HCT116 (cell line): ENCODE measurements around the gene GYS2. TPM values are rescaled to one million over a fixed set of nuclear protein-coding genes. Genes with fewer than 3 reads are reported as not detected.
"Not testable (repeated sequence)": the region's sequence is repeated elsewhere in the genome, so short reads cannot be mapped to it uniquely, and the experiment has no call there.

ENCODE experiments used
- ATAC-seq: fragments of 200-7000 bp; cut with Tn5 transposase; 2 replicates; pipeline ENCODE4 v1.9.1; 2020; ENCODE audit warnings: mild to moderate bottlenecking, moderate library complexity
- BruUV-seq: library from RNA; stranded (reverse); fragments of 400-500 nt; replicated peaks from 2 replicates; lab custom pipeline; 2021; lab: Mats Ljungman, UMichigan
- CTCF ChIA-PET: fragments of 300-600 bp; sonication (Branson Sonifier 250); formaldehyde crosslinking; loops from one replicate; lab custom pipeline; 2021; ENCODE audit warnings: antibody characterized with exemption; lab: Charles Lee
- POLR2A ChIA-PET: fragments of 300-600, 350-600 bp; sonication (Branson Sonifier 250); formaldehyde crosslinking; loops from one replicate; lab custom pipeline; 2021; ENCODE audit warnings: antibody characterized with exemption; lab: Charles Lee
- RAD21 ChIA-PET, 2 experiments: fragments of 300-600 bp; sonication (Branson Sonifier 250); formaldehyde crosslinking; loops; one replicate each; lab custom pipeline; 2023; ENCODE audit warnings: low total read pairs in 2 of 2; ENCODE audit not compliant: uncharacterized antibody in 2 of 2, unreplicated experiment in 2 of 2, low non-redundant PET in 1 of 2; lab: Charles Lee
- DNase-seq: peaks from one replicate; pipeline ENCODE4 v3.0.0-alpha.2; 2010; ENCODE audit warnings: low read depth, low spot score
- H2AFZ ChIP-seq: fragments of 200-600 bp; shearing (Covaris generic), sonication (generic); 2 replicates; pipeline ENCODE4 v1.6.1; 2017; ENCODE audit warnings: low read depth, mixed run types, mixed read lengths, antibody characterized with exemption, low read length; ENCODE audit not compliant: poor library complexity, severe bottlenecking
- H3K27ac ChIP-seq: 2 replicates; pipeline ENCODE4 v1.5.1; 2012; ENCODE audit warnings: low read depth, low read length
- H3K27me3 ChIP-seq: fragments of 200-600 bp; sonication (generic); 2 replicates; pipeline ENCODE4 v1.6.1; 2016; ENCODE audit warnings: mixed run types, low read length, mixed read lengths; ENCODE audit not compliant: insufficient read depth
- H3K36me3 ChIP-seq, 2 experiments: fragments of 200-500 bp in 1 of 2; fragments of 200-600 bp in 1 of 2; sonication (Bioruptor generic) in 1 of 2; sonication (generic) in 1 of 2; 2 replicates each; pipeline versions ENCODE4 v1.5.1 to v1.6.1; 2014 to 2016; ENCODE audit warnings: low read length in 2 of 2, inconsistent platforms in 1 of 2, mixed read lengths in 1 of 2, mixed run types in 1 of 2; ENCODE audit not compliant: insufficient read depth in 2 of 2, control insufficient read depth in 1 of 2
- H3K4me1 ChIP-seq, 2 experiments: fragments of 200-600 bp in 1 of 2; sonication (generic) in 1 of 2; 2 replicates each; pipeline versions ENCODE4 v1.5.1 to v1.6.1; 2012 to 2017; ENCODE audit warnings: low read length in 2 of 2, inconsistent platforms in 1 of 2, mild to moderate bottlenecking in 1 of 2, mixed read lengths in 1 of 2, mixed run types in 1 of 2, moderate library complexity in 1 of 2; ENCODE audit not compliant: insufficient read depth in 2 of 2, control insufficient read depth in 1 of 2
- H3K4me2 ChIP-seq: fragments of 200-600 bp; sonication (generic); 2 replicates; pipeline ENCODE4 v1.6.1; 2017; ENCODE audit warnings: mixed run types, low read length, mixed read lengths
- H3K4me3 ChIP-seq, 2 experiments: fragments of 200-600 bp in 1 of 2; sonication (generic) in 1 of 2; replicated peaks in 1 of 2; 2 replicates each; pipeline ENCODE4 v1.5.1; 2011 to 2016; ENCODE audit warnings: low read length in 2 of 2, control low read depth in 1 of 2, low read depth in 1 of 2, mild to moderate bottlenecking in 1 of 2, mixed read lengths in 1 of 2, mixed run types in 1 of 2
- H3K79me2 ChIP-seq: fragments of 200-600 bp; sonication (generic); 2 replicates; pipeline ENCODE4 v1.6.1; 2017; ENCODE audit warnings: mild to moderate bottlenecking, mixed run types, low read length, moderate library complexity, mixed read lengths; ENCODE audit not compliant: insufficient read depth
- H3K9ac ChIP-seq: fragments of 200-600 bp; sonication (generic); 2 replicates; pipeline ENCODE4 v1.6.1; 2016; ENCODE audit warnings: low read length, mixed read lengths
- H3K9me2 ChIP-seq: fragments of 200-600 bp; sonication (generic), shearing (Covaris generic); 2 replicates; pipeline ENCODE4 v1.6.1; 2017; ENCODE audit warnings: mixed run types, mild to moderate bottlenecking, moderate library complexity; ENCODE audit not compliant: insufficient read depth
- H3K9me3 ChIP-seq, 2 experiments: fragments of 200-500 bp in 1 of 2; fragments of 200-600 bp in 1 of 2; sonication (Bioruptor generic) in 1 of 2; sonication (generic) in 1 of 2; 2 replicates each; pipeline ENCODE4 v1.6.1; 2014 to 2017; ENCODE audit warnings: low read length in 2 of 2, mixed read lengths in 2 of 2, inconsistent platforms in 1 of 2, low read depth in 1 of 2, mild to moderate bottlenecking in 1 of 2, mixed run types in 1 of 2, moderate library complexity in 1 of 2; ENCODE audit not compliant: control insufficient read depth in 1 of 2, insufficient read depth in 1 of 2
- H4K20me1 ChIP-seq: fragments of 200-600 bp; sonication (generic), shearing (Covaris generic); 2 replicates; pipeline ENCODE4 v1.6.1; 2017; ENCODE audit warnings: mixed run types, mild to moderate bottlenecking, moderate library complexity; ENCODE audit not compliant: insufficient read depth
- CBX3 ChIP-seq: IDR thresholded peaks from 2 replicates; pipeline ENCODE4 v1.6.1; 2012; ENCODE audit warnings: low read depth
- RAD21 ChIP-seq: IDR thresholded peaks from 2 replicates; pipeline ENCODE4 v1.6.1; 2012; ENCODE audit warnings: low read depth, mild to moderate bottlenecking
- SIN3A ChIP-seq: IDR thresholded peaks from 2 replicates; pipeline ENCODE4 v1.6.1; 2012; ENCODE audit warnings: low read depth
- SRF ChIP-seq: IDR thresholded peaks from 2 replicates; pipeline ENCODE4 v1.6.1; 2012; ENCODE audit warnings: low read depth
- ZFX ChIP-seq: fragments of 450-650 bp; IDR thresholded peaks from 2 replicates; pipeline ENCODE4 v1.6.1; 2017
- ZNF274 ChIP-seq: fragments of 200-500 bp; sonication (Bioruptor generic); IDR thresholded peaks from 2 replicates; pipeline ENCODE4 v1.6.1; 2014; ENCODE audit warnings: mild to moderate bottlenecking, low read depth, low read length, inconsistent platforms
- intact Hi-C: fragments of 100-400 bp; cut with micrococcal nuclease; formaldehyde crosslinking; loops from 2 replicates; pipeline ENCODE4 v1.10.0; 2022
- total RNA-seq: library from RNA; stranded (reverse); gene quantifications from one replicate; pipeline ENCODE4 v1.2.1, GENCODE V29; 2021; ENCODE audit not compliant: unreplicated experiment
- TF ChIP-seq, protein P1 (sequence below), 3 experiments: fragments of 200-600 bp in 1 of 3; sonication (generic) in 1 of 3; IDR thresholded peaks in 2 of 3; conservative IDR thresholded peaks in 1 of 3; 2 replicates each; pipeline ENCODE4 v1.5.1; 2012 to 2017; ENCODE audit warnings: low read depth in 2 of 3, low read length in 2 of 3, antibody characterized with exemption in 1 of 3, borderline replicate concordance in 1 of 3, control low read depth in 1 of 3, mild to moderate bottlenecking in 1 of 3, mixed read lengths in 1 of 3, mixed run types in 1 of 3, moderate library complexity in 1 of 3; ENCODE audit not compliant: insufficient read depth in 1 of 3
- TF ChIP-seq, protein P2 (sequence below): IDR thresholded peaks from 2 replicates; pipeline ENCODE4 v1.6.1; 2011; ENCODE audit warnings: mild to moderate bottlenecking, low read length, moderate library complexity; ENCODE audit not compliant: insufficient replicate concordance; ENCODE audit errors: extremely low read depth
- TF ChIP-seq, protein P3 (sequence below): IDR thresholded peaks from 2 replicates; pipeline ENCODE4 v1.6.1; 2012

Gene GYS2
- total RNA-seq, 1 experiment from 2014 or later = not detected

DNA sequence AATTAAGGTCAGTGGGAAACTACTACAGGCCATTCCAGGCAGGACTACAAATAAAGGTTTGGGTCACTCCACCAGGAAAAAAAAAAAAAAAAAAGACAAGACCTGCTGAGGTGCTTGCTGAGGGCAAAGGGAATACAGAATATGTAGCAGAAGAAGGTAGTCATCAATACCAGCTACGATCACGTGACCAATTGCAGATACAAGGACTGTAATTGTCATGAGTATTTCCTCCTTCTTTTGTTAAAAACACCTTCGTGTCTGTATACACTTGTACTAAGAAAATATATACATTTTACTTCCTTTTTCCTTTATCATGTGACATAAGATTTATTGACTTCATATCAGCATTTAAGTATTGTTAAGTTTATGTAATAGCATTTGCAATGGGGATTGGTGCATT is 19.2 kb downstream of the GYS2 start:
- no TSS peak for BruUV-seq
- no peak for DNase-seq
- RAD21 ChIA-PET = no interaction called here
- no peaks in the 10 kb centered on the region for H3K9me2 ChIP-seq
- H3K79me2 ChIP-seq = no peaks in the 10 kb centered on the region
- H2AFZ ChIP-seq = no peak overlapping the region
- no peak overlapping the region for H3K9ac ChIP-seq
- no peak overlapping the region for H3K4me2 ChIP-seq
- no peaks in the 10 kb centered on the region for H3K9me3 ChIP-seq
- no peaks in the 10 kb centered on the region for H4K20me1 ChIP-seq
- H3K36me3 ChIP-seq = no peaks in the 10 kb centered on the region
- TF ChIP-seq ZNF274 (no peak), RAD21 (no peak), CBX3 (no peak), SIN3A (no peak), SRF (no peak), ZFX (no peak)
- TF ChIP-seq, protein P1, sequence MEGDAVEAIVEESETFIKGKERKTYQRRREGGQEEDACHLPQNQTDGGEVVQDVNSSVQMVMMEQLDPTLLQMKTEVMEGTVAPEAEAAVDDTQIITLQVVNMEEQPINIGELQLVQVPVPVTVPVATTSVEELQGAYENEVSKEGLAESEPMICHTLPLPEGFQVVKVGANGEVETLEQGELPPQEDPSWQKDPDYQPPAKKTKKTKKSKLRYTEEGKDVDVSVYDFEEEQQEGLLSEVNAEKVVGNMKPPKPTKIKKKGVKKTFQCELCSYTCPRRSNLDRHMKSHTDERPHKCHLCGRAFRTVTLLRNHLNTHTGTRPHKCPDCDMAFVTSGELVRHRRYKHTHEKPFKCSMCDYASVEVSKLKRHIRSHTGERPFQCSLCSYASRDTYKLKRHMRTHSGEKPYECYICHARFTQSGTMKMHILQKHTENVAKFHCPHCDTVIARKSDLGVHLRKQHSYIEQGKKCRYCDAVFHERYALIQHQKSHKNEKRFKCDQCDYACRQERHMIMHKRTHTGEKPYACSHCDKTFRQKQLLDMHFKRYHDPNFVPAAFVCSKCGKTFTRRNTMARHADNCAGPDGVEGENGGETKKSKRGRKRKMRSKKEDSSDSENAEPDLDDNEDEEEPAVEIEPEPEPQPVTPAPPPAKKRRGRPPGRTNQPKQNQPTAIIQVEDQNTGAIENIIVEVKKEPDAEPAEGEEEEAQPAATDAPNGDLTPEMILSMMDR (IDR thresholded peaks at IDR 0.05 in 2 of 3, conservative IDR thresholded peaks at IDR 0.05 in 1 of 3; ENCODE audit: borderline replicate concordance in 1 of 3, insufficient read depth in 1 of 3, low read depth in 2 of 3, low read length in 2 of 3) = no peak
- TF ChIP-seq, protein P2, sequence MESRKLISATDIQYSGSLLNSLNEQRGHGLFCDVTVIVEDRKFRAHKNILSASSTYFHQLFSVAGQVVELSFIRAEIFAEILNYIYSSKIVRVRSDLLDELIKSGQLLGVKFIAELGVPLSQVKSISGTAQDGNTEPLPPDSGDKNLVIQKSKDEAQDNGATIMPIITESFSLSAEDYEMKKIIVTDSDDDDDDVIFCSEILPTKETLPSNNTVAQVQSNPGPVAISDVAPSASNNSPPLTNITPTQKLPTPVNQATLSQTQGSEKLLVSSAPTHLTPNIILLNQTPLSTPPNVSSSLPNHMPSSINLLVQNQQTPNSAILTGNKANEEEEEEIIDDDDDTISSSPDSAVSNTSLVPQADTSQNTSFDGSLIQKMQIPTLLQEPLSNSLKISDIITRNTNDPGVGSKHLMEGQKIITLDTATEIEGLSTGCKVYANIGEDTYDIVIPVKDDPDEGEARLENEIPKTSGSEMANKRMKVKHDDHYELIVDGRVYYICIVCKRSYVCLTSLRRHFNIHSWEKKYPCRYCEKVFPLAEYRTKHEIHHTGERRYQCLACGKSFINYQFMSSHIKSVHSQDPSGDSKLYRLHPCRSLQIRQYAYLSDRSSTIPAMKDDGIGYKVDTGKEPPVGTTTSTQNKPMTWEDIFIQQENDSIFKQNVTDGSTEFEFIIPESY = no peak
- TF ChIP-seq, protein P3, sequence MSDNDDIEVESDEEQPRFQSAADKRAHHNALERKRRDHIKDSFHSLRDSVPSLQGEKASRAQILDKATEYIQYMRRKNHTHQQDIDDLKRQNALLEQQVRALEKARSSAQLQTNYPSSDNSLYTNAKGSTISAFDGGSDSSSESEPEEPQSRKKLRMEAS = no peak
- CTCF ChIA-PET = no interaction called here
- intact Hi-C loops = no loop called here
- no peaks in the 10 kb centered on the region for H3K27me3 ChIP-seq
- POLR2A ChIA-PET = no interaction called here
- ATAC-seq = no peak
- H3K4me1 ChIP-seq = no peaks in the 10 kb centered on the region
- no peak overlapping the region for H3K27ac ChIP-seq
- H3K4me3 ChIP-seq = no peak overlapping the region

DNA sequence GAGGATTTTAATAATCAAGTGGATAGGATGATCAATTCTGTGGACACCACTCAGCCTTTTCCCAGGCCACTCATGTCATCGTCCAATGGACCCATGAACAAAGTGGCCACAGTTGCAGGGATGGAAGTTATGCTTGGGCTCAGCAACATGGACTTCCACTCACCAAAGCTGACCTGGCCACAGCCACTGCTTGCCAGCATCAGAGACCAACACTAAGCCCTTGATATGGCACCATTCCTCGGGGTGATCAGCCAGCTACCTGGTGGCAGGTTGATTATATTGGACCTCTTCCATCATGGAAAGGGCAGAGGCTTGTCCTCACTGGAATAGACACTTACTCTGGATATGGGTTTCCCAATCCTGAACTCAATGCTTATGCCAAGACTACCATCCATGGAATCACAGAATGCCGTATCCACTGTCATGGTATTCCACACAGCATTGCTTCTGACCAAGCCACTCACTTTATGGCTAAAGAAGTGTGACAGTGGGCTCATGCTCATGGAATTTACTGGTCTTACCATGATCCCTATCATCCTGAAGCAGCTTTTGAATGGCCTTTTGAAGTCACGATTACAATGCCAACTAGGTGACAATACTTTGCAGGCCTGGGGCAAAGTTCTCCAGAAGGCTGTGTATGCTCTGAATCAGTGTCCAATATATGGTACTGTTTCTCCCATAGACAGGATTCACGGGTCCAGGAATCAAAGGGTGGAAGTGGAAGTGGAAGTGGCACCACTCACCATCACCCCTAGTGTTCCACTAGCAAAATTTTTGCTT is 20.1 kb downstream of the GYS2 start:
- CTCF ChIA-PET, DNase-seq, H4K20me1 ChIP-seq, H3K4me1 ChIP-seq, H2AFZ ChIP-seq, H3K27ac ChIP-seq, BruUV-seq, ATAC-seq, H3K9ac ChIP-seq, H3K4me3 ChIP-seq, H3K9me3 ChIP-seq, RAD21 ChIA-PET, H3K9me2 ChIP-seq, H3K79me2 ChIP-seq, H3K27me3 ChIP-seq, intact Hi-C loops, H3K4me2 ChIP-seq, POLR2A ChIA-PET, H3K36me3 ChIP-seq: not testable (repeated sequence)
